PC-9 (cell line): Measurements from ENCODE around the gene HTR3C.

Experiments
- CTCF ChIP-seq: fragments of 200-600 bp; sonication (generic); conservative IDR thresholded peaks from 2 replicates; pipeline ENCODE4 v1.6.1; 2017; ENCODE audit warnings: mixed run types, antibody characterized with exemption, mild to moderate bottlenecking, moderate library complexity
- EZH2 ChIP-seq: fragments of 200-600 bp; sonication (generic); IDR thresholded peaks from 2 replicates; pipeline ENCODE4 v1.8.0; 2017; ENCODE audit warnings: antibody characterized with exemption, low read depth

GRCh38 chr3:184092199-184092598 is 39.4 kb downstream of the HTR3C start:
- TF ChIP-seq CTCF (no peak), EZH2 (no peak)
